GM21576 (cell line): ENCODE measurements around the gene ZNF215.
"Not testable (repeated sequence)": the region's sequence is repeated elsewhere in the genome, so short reads cannot be mapped to it uniquely, and the experiment has no call there.

ENCODE experiments used
- ATAC-seq: cut with Tn5 transposase; IDR thresholded peaks from one replicate; pipeline ENCODE4 v1.9.1; 2021; ENCODE audit warnings: mild to moderate bottlenecking, moderate library complexity; ENCODE audit not compliant: unreplicated experiment

The ZNF215 gene

GRCh38 chr11:6926208-6927029, at the start of gene ZNF215:
ZNF215 (plus strand) TSS chr11:6926426; CDS start chr11:6932273, 5,847 bp downstream.
- peak; percentile 53 for ATAC-seq

- no peak for ATAC-seq
Measured at GRCh38 chr11:6876914-6877313, 49.3 kb upstream of the ZNF215 start.

- no peak for ATAC-seq
Measured at GRCh38 chr11:6882751-6883150, 43.5 kb upstream of the ZNF215 start.

GRCh38 chr11:6887711-6888110, 38.5 kb upstream of the ZNF215 start:
- ATAC-seq: not testable (repeated sequence)

- ATAC-seq: no peak
Measured at GRCh38 chr11:6888830-6889229, 37.4 kb upstream of the ZNF215 start.

- no peak for ATAC-seq
Measured at GRCh38 chr11:6889835-6890234, 36.4 kb upstream of the ZNF215 start.

GRCh38 chr11:6892400-6892799, 33.8 kb upstream of the ZNF215 start, which contains the start of gene OR2D2:
OR2D2 (minus strand) TSS chr11:6892500; CDS start chr11:6892500, 0 bp downstream.
- no peak for ATAC-seq

GRCh38 chr11:6894097-6894496, 32.1 kb upstream of the ZNF215 start:
- no peak for ATAC-seq

- peak; percentile 89 for ATAC-seq
Measured at GRCh38 chr11:6895010-6895409, 31.2 kb upstream of the ZNF215 start.

- ATAC-seq: no peak
Measured at GRCh38 chr11:6898911-6899310, 27.3 kb upstream of the ZNF215 start.

- no peak for ATAC-seq
Measured at GRCh38 chr11:6900327-6900999, 25.8 kb upstream of the ZNF215 start.

- not testable (repeated sequence) for ATAC-seq
Measured at GRCh38 chr11:6904804-6905203, 21.4 kb upstream of the ZNF215 start.

GRCh38 chr11:6911378-6911777, 14.8 kb upstream of the ZNF215 start:
- no peak for ATAC-seq

GRCh38 chr11:6911948-6912347, 14.3 kb upstream of the ZNF215 start:
- no peak for ATAC-seq

- no peak for ATAC-seq
Measured at GRCh38 chr11:6919698-6920097, 6.5 kb upstream of the ZNF215 start.

- no peak for ATAC-seq
Measured at GRCh38 chr11:6920702-6921101, 5.5 kb upstream of the ZNF215 start, which contains the start of gene OR2D3. OR2D3 (plus strand) TSS chr11:6921002; CDS start chr11:6921002, 0 bp downstream.

- no peak for ATAC-seq
Measured at GRCh38 chr11:6925007-6925577, 1.1 kb upstream of the ZNF215 start.

- peak; percentile 4 for ATAC-seq
Measured at GRCh38 chr11:6925636-6926207, 504 bp upstream of the ZNF215 start.

GRCh38 chr11:6927030-6927617, 898 bp downstream of the ZNF215 start:
- peak; percentile 86 for ATAC-seq

- ATAC-seq: no peak
Measured at GRCh38 chr11:6928916-6929315, 2.7 kb downstream of the ZNF215 start.

GRCh38 chr11:6931146-6931713, 5.0 kb downstream of the ZNF215 start:
- ATAC-seq: no peak
